ENCODE measurements around the gene LZTR1. TPM values are rescaled to one million over a fixed set of nuclear protein-coding genes. Genes with fewer than 3 reads are reported as not detected.
"Not testable (repeated sequence)": the region's sequence is repeated elsewhere in the genome, so short reads cannot be mapped to it uniquely, and the experiment has no call there.

The LZTR1 gene
- total and polyA plus RNA-seq, 3 experiments from 2014 or later = 17.1 to 78.7 (median 75.0) TPM

DNA sequence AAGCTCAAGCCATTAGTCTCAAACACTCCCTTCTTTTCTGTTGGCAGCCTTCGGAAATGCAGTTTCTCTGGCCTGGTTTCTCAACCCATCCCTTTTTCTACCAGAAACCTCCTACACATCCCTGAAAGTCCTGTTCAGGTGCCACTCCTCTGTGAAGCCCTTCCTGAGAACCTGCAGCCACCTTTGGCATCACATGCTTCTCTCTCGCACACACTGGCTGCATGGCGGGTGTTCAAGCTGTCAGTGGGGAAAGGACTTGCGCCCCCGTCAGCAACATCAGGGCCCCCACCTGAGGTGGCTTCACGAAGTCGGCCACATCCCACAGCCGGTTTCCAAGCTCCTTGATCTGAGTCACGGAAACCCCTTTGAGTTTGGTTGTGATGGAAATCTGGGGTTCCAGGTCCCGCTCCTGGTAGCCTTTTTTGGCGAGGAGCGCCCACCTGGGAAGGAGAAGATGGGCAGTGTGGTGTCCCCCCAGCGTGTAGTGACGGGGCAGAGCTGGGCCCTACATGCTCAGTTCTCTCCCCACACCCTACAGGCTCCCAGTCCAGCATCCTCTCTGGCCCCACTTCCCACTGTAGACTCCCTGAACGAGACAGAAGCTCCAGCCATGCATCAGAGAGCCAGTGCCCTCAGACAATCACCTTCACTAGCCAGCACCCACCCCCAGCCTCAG is 61.9 kb downstream of the LZTR1 start:
- Histone ChIP-seq H3K27ac (ENCODE audit: low read depth, low read length) (no peak overlapping the region), H3K27me3 (ENCODE audit: insufficient read depth, low read length, poor library complexity, severe bottlenecking) (peaks cover 9% of the 10 kb centered on the region), H3K4me1 (ENCODE audit: insufficient read depth, low read length) (peaks cover 11% of the 10 kb centered on the region), H3K9me3 (ENCODE audit: low read length) (no peaks in the 10 kb centered on the region), H3K36me3 (ENCODE audit: insufficient read depth, low read length) (no peaks in the 10 kb centered on the region), H3K4me3 (ENCODE audit: low read length) (no peak overlapping the region)
- Mint-ChIP-seq H3K4me3 (no peak overlapping the region), H3K4me1 (peaks cover 19 to 28% (median 26%) of the 10 kb centered on the region in 3 donors), H3K27me3 (peaks cover 11 to 30% of the 10 kb centered on the region in 2 donors), H3K27ac (peak overlapping the region in 3 of 8 donors; percentile 22 to 64 (median 41)), H3K9me3 (no peaks in the 10 kb centered on the region), H3K36me3 (no peaks in the 10 kb centered on the region)
- POLR2A ChIA-PET = no interaction called here
- CTCF ChIA-PET = no interaction called here
- DNase-seq = no peak

DNA sequence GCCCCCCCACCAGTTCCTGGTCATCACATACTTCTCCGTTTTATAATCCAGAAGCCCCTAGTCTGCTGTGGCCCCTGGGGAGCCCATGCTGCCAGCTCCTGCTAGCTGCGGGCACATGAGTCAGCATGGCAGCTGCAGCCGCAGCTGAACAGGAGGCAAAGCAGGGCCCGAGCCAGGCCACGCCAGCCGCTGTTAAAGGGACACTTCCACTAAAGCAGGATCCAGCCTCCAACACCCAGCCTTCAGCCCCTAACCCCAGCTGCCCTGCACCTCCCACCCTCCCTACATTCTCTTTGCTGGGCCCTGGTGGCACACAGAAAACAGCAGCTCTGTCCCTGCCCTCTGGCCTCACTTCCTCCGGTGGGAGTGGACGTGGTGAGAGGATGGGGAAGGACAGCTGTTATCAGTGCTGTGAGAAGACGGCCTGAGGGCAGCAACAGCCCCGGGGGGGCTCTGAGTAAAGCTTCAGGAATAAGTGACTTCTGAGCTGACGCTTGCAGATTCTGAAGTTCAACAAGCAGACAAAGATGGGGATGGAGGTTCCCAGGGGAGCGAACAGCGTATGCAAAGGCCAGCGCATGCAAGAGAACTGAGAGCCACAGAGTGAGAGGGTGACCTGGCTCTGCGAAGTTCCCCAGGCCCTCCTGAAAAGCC is 63.0 kb downstream of the LZTR1 start:
- Mint-ChIP-seq H3K4me3 (peak overlapping the region; percentile 21 to 80 (median 67)), H3K9me3 (no peaks in the 10 kb centered on the region), H3K27me3 (peaks cover 7 to 26% of the 10 kb centered on the region in 2 donors), H3K36me3 (no peaks in the 10 kb centered on the region), H3K27ac (peak overlapping the region in 7 of 8 donors; percentile 53 to 91 (median 84)), H3K4me1 (peaks cover 19 to 28% (median 26%) of the 10 kb centered on the region in 3 donors)
- peak overlapping the region; percentile 52 for H3K4me3 ChIP-seq (ENCODE audit: low read length)
- H3K4me1 ChIP-seq (ENCODE audit: insufficient read depth, low read length) = peaks cover 11% of the 10 kb centered on the region
- CTCF ChIA-PET = no interaction called here
- H3K27me3 ChIP-seq (ENCODE audit: insufficient read depth, low read length, poor library complexity, severe bottlenecking) = peaks cover 9% of the 10 kb centered on the region
- H3K27ac ChIP-seq (ENCODE audit: low read depth, low read length) = no peak overlapping the region
- DNase-seq = no peak
- no peaks in the 10 kb centered on the region for H3K36me3 ChIP-seq (ENCODE audit: insufficient read depth, low read length)
- no peaks in the 10 kb centered on the region for H3K9me3 ChIP-seq (ENCODE audit: low read length)
- POLR2A ChIA-PET = no interaction called here

DNA sequence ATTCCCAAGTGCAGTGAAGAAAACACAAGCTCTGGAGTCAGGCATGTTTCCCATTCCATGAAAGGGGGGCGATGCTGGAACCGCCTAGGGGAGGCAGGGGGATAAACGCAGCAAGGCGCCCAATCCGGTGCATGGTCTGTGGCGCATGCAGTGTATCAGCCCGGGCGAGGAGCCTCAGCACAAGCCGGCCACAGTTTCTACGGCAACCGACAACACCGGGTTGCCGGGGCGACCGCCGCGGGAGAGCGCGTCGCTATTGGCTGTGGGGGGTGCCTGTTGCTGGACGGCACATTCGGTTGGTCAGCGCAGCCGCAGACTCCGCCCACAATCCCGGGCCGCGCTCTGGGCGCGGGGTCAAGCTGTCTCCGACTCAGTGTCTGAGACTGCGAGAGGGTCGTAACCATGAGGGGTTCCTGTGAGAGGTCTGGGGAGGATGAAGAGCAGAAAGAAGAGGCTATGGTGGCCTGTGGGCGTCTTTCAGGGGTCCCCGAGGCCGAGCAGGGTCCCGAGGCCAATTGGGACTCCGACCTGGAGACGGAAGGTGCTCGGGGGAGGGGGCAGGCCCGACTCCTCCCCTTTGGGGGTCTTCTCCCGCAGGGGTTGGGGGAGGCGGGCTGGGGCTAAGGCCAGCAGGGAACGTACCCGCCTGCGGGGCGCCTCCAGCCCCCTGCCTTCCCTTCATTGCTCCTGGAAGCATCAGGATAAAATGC is 63.6 kb downstream of the LZTR1 start, which contains the start of gene LRRC74B:
Gene LRRC74B, plus strand, starts transcription at position 362 of the 710 bp plus-strand sequence. Its CDS starts 41 bp downstream, at position 403.
- peak within 1 kb of the TSS in 7 of 8 donors; percentile 53 to 91 (median 84) for H3K27ac Mint-ChIP-seq
- CTCF ChIA-PET = no interaction called here
- no peaks in the 10 kb centered on the region for H3K36me3 ChIP-seq (ENCODE audit: insufficient read depth, low read length)
- H3K4me1 Mint-ChIP-seq = peaks cover 19 to 28% (median 26%) of the 10 kb centered on the region in 3 donors
- H3K4me3 Mint-ChIP-seq = peak within 1 kb of the TSS; percentile 55 to 80 (median 67)
- DNase-seq = peak; percentile 11 to 82 (median 52)
- H3K27me3 Mint-ChIP-seq = peaks cover 7 to 24% of the 10 kb centered on the region in 2 donors
- H3K36me3 Mint-ChIP-seq = no peaks in the 10 kb centered on the region
- H3K4me3 ChIP-seq (ENCODE audit: low read length) = peak within 1 kb of the TSS; percentile 52
- POLR2A ChIA-PET = interaction anchor here (0.8 kb wide), 1 partner anchor 8 kb away, joined by 3 read pairs; no protein-coding TSS in a partner anchor
- H3K27ac ChIP-seq (ENCODE audit: low read depth, low read length) = no peak within 1 kb of the TSS
- H3K9me3 Mint-ChIP-seq = no peaks in the 10 kb centered on the region
- H3K9me3 ChIP-seq (ENCODE audit: low read length) = no peaks in the 10 kb centered on the region
- H3K4me1 ChIP-seq (ENCODE audit: insufficient read depth, low read length) = peaks cover 11% of the 10 kb centered on the region
- peaks cover 9% of the 10 kb centered on the region for H3K27me3 ChIP-seq (ENCODE audit: insufficient read depth, low read length, poor library complexity, severe bottlenecking)

DNA sequence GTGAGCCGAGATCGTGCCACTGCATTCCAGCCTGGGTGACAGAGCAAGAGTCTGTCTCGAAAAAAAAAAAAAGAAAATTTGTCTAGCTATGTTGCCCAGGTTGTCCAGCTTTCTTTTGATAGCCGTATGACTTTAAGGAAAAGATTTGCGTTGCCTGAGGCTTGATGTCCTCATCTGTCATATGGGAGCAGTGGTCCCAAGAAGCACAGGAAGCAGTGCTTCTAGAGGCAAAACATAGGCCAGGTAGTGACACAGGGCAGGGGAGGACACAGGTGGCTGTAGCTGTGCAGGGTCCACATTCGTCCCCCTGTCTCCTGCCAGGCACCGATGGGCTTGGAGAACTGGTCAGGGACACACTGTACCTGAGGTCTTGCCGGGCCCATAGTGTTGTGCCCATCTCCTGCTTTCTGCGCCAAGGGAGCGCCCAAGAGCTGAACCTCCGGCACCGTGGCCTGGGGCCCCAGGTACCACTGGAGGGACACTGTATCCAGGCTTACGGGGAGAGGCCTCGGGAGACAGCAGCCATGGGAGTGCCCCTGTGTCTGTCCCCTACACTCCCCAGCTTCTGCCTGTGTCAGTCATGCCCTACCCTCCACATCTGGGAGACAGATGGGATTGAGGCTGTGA is 65.1 kb downstream of the LZTR1 start:
- H3K36me3 ChIP-seq (ENCODE audit: insufficient read depth, low read length) = no peaks in the 10 kb centered on the region
- no peaks in the 10 kb centered on the region for H3K9me3 Mint-ChIP-seq
- POLR2A ChIA-PET = no interaction called here

DNA sequence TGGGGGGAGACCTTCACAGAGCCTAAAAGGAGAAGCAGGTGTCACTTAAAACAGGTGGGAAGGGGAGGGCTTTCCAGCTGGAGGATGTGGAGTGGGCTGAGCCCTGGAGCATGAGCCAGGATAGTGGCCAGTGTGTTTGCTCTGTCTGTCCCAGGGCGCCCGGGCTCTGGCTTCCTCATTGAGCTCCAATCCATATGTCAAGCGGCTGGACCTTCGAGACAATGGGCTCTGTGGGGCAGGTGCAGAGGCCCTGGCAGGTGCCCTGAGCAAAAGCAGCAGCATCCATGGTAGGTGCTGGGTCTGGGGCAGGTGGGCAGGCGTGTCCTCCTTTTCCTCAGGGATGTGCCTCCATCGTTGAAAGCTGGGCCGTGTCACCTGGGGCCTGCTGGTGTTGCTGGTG is 65.6 kb downstream of the LZTR1 start:
- Histone ChIP-seq H3K4me3 (ENCODE audit: low read length) (no peak overlapping the region), H3K27ac (ENCODE audit: low read depth, low read length) (no peak overlapping the region), H3K9me3 (ENCODE audit: low read length) (no peaks in the 10 kb centered on the region), H3K4me1 (ENCODE audit: insufficient read depth, low read length) (peaks cover 11% of the 10 kb centered on the region), H3K36me3 (ENCODE audit: insufficient read depth, low read length) (no peaks in the 10 kb centered on the region), H3K27me3 (ENCODE audit: insufficient read depth, low read length, poor library complexity, severe bottlenecking) (peaks cover 9% of the 10 kb centered on the region)
- H3K4me1 Mint-ChIP-seq = peaks cover 19 to 28% (median 26%) of the 10 kb centered on the region in 3 donors
- no peak for DNase-seq
- H3K4me3 Mint-ChIP-seq = no peak overlapping the region
- H3K27me3 Mint-ChIP-seq = peaks cover 7 to 20% of the 10 kb centered on the region in 2 donors
- no peaks in the 10 kb centered on the region for H3K9me3 Mint-ChIP-seq
- peak overlapping the region in 1 of 8 donors; percentile 94 for H3K27ac Mint-ChIP-seq
- no peaks in the 10 kb centered on the region for H3K36me3 Mint-ChIP-seq
- POLR2A ChIA-PET = no interaction called here
- CTCF ChIA-PET = interaction anchor here (1.3 kb wide), 1 partner anchor 16 kb away, joined by 3 read pairs; no protein-coding TSS in a partner anchor

More for the DNA sequence above, 65.1 kb downstream of the LZTR1 start:
- Histone ChIP-seq H3K4me3 (ENCODE audit: low read length) (no peak overlapping the region), H3K4me1 (ENCODE audit: insufficient read depth, low read length) (peaks cover 11% of the 10 kb centered on the region), H3K27ac (ENCODE audit: low read depth, low read length) (no peak overlapping the region), H3K27me3 (ENCODE audit: insufficient read depth, low read length, poor library complexity, severe bottlenecking) (peaks cover 9% of the 10 kb centered on the region), H3K9me3 (ENCODE audit: low read length) (no peaks in the 10 kb centered on the region)
- peaks cover 7 to 23% of the 10 kb centered on the region in 2 donors for H3K27me3 Mint-ChIP-seq
- H3K27ac Mint-ChIP-seq = peak overlapping the region in 1 of 8 donors; percentile 94
- H3K4me1 Mint-ChIP-seq = peaks cover 19 to 28% (median 26%) of the 10 kb centered on the region in 3 donors
- CTCF ChIA-PET = interaction anchor here (0.9 to 1.3 kb wide), 2 partner anchors 16 to 65 kb away, joined by 3 read pairs; partner anchors contain the start of gene LZTR1
- H3K36me3 Mint-ChIP-seq = no peaks in the 10 kb centered on the region
- DNase-seq = no peak
- H3K4me3 Mint-ChIP-seq = no peak overlapping the region

DNA sequence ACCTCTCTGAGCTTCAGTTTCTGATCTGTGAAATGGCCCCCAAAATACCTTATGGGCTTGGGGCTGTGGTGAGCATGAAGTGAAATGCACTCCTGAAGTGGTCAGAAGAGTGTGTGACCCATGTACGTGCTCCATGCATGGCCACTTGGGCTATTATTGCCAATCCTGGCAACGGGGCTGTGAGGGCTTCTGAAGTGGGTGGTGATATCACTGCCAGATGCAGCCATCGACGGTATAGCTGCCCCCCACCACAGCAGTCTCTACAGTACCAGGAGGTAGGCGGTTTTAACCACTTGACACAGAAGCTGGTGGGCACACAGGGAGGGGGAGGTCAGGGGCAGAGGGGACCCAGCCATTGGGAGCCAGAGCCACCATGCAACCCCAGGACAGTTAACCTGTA is 66.4 kb downstream of the LZTR1 start:
- POLR2A ChIA-PET; CTCF ChIA-PET; DNase-seq; H3K36me3 ChIP-seq (ENCODE audit: insufficient read depth, low read length); H3K9me3 Mint-ChIP-seq; H3K27ac ChIP-seq (ENCODE audit: low read depth, low read length); H3K9me3 ChIP-seq (ENCODE audit: low read length); H3K27ac Mint-ChIP-seq; H3K27me3 ChIP-seq (ENCODE audit: insufficient read depth, low read length, poor library complexity, severe bottlenecking); H3K4me3 ChIP-seq (ENCODE audit: low read length); H3K4me3 Mint-ChIP-seq; H3K36me3 Mint-ChIP-seq: not testable (repeated sequence)
- peaks cover 4 to 19% of the 10 kb centered on the region in 2 donors for H3K27me3 Mint-ChIP-seq
- H3K4me1 ChIP-seq (ENCODE audit: insufficient read depth, low read length) = peaks cover 11% of the 10 kb centered on the region
- peaks cover 16 to 24% (median 21%) of the 10 kb centered on the region in 3 donors for H3K4me1 Mint-ChIP-seq
